Right atrium auricular region (tissue), 2 donors: ENCODE results near the gene OR1N2. TPM values are rescaled to one million over a fixed set of nuclear protein-coding genes. Genes with fewer than 3 reads are reported as not detected.

Source experiments
- DNase-seq: peaks from one replicate; pipeline ENCODE4 v3.0.0-alpha.2; 2019; ENCODE audit warnings: low spot score
- H3K27ac ChIP-seq, 2 donors: fragments of 200-600 bp; sonication (generic); 1 replicate in 1 of 2; 2 replicates in 1 of 2; pipeline ENCODE4 v1.5.1; 2016 to 2019
- H3K27me3 ChIP-seq, 2 donors: fragments of 200-600 bp; sonication (generic); one replicate each; pipeline versions ENCODE4 v1.5.1 to v1.6.0; 2017 to 2019
- H3K36me3 ChIP-seq: fragments of 200-600 bp; sonication (generic); one replicate; pipeline ENCODE4 v1.5.1; 2016
- H3K4me1 ChIP-seq, 2 donors: fragments of 200-600 bp; sonication (generic); one replicate each; pipeline versions ENCODE4 v1.5.1 to v1.6.0; 2017 to 2019
- H3K4me3 ChIP-seq, 2 donors: fragments of 200-600 bp; sonication (generic); 1 replicate in 1 of 2; 2 replicates in 1 of 2; pipeline ENCODE4 v1.5.1; 2017 to 2019; ENCODE audit warnings: mild to moderate bottlenecking in 1 of 2, moderate library complexity in 1 of 2
- H3K9me3 ChIP-seq, 2 donors: fragments of 200-600 bp; sonication (generic); one replicate each; pipeline ENCODE4 v1.5.1; 2019
- total RNA-seq, 2 donors: library from RNA; depleted of rRNA; stranded (reverse); fragments of >200 nt; gene quantifications; one replicate each; pipeline ENCODE4 v1.1.0, GENCODE V29; 2016
- TF ChIP-seq, protein P1 (sequence below), 2 donors: fragments of 200-600 bp; sonication (generic); IDR thresholded peaks; one replicate each; pipeline ENCODE4 v1.5.1; 2019; ENCODE audit warnings: antibody characterized with exemption in 2 of 2

The OR1N2 gene, protein sequence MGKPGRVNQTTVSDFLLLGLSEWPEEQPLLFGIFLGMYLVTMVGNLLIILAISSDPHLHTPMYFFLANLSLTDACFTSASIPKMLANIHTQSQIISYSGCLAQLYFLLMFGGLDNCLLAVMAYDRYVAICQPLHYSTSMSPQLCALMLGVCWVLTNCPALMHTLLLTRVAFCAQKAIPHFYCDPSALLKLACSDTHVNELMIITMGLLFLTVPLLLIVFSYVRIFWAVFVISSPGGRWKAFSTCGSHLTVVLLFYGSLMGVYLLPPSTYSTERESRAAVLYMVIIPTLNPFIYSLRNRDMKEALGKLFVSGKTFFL
- not detected for total RNA-seq

DNA sequence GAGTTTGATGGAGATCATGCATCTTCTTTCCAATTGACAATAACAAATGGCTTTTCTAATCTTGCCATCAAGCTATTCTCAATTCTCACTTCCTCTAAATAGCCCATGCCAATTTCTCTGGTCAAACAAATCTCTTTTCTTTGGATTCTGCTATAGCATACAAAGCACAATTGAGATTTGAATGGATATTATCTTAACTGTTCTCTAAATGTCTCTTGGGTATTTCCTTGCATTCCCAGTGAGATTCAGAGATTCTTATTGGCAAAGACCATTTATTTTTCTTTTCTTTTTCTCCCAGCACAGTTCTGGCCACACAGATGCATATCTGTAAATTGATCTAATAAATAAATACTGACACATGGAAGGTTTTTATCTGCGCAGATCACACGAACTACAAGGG lies at the start of gene OR1N2:
OR1N2 (plus strand) TSS at position 301 of the 400 bp plus-strand sequence. CDS start 100 bp downstream, outside the sequence.
- Histone ChIP-seq H3K27me3 (no peaks in the 10 kb centered on the region), H3K27ac (no peak within 1 kb of the TSS)

DNA sequence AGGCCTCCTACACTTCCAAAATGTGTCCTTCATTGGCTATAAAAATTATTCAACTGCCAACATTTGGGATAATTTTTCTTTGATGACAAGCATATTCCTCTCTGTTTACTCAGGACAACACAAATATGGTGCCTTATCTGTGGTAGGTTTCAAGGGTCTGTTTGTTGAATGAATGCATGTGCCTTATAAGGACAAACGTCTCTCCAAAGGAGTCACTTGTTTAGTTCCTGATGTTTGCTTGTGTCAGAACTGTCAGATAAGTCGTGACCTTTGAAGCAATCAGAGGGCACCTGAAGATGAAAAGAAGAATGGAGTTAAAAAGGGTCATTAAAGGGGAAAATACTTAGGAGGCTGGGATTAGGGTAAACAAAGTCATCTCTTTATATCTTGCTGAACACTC lies 45.9 kb upstream of the OR1N2 start:
- H3K27me3 ChIP-seq: no peaks in the 10 kb centered on the region
- TF ChIP-seq, protein P1, sequence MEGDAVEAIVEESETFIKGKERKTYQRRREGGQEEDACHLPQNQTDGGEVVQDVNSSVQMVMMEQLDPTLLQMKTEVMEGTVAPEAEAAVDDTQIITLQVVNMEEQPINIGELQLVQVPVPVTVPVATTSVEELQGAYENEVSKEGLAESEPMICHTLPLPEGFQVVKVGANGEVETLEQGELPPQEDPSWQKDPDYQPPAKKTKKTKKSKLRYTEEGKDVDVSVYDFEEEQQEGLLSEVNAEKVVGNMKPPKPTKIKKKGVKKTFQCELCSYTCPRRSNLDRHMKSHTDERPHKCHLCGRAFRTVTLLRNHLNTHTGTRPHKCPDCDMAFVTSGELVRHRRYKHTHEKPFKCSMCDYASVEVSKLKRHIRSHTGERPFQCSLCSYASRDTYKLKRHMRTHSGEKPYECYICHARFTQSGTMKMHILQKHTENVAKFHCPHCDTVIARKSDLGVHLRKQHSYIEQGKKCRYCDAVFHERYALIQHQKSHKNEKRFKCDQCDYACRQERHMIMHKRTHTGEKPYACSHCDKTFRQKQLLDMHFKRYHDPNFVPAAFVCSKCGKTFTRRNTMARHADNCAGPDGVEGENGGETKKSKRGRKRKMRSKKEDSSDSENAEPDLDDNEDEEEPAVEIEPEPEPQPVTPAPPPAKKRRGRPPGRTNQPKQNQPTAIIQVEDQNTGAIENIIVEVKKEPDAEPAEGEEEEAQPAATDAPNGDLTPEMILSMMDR (IDR thresholded peaks at IDR 0.05): no peak
- no peaks in the 10 kb centered on the region for H3K4me1 ChIP-seq
- H3K36me3 ChIP-seq: no peaks in the 10 kb centered on the region
- no peak overlapping the region for H3K4me3 ChIP-seq
- H3K9me3 ChIP-seq: no peaks in the 10 kb centered on the region
- DNase-seq: no peak
- H3K27ac ChIP-seq: no peak overlapping the region

More for the DNA sequence above, at the start of gene OR1N2:
- H3K4me3 ChIP-seq: no peak within 1 kb of the TSS
- no peak for DNase-seq
- TF ChIP-seq, protein P1 (IDR thresholded peaks at IDR 0.05): no peak
- peaks cover 0 to 5% of the 10 kb centered on the region in 2 donors for H3K9me3 ChIP-seq
- H3K36me3 ChIP-seq: no peaks in the 10 kb centered on the region
- no peaks in the 10 kb centered on the region for H3K4me1 ChIP-seq

DNA sequence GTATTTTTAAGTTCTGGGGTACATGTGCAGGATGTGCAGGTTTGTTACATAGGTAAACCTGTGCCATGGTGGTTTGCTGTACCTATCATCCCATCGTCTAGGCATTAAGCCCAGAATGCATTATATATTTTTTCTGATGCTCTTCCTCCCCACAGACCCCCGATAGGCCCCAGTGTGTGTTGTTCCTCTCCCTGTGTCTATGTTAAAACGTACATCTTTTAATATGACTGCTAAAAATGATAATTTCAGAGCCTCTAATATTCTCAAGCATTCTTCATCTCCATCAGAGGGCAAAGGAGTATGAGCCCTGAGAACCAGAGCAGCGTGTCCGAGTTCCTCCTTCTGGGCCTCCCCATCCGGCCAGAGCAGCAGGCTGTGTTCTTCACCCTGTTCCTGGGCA lies 42.4 kb upstream of the OR1N2 start, which contains the start of gene OR1J2:
OR1J2 (plus strand) TSS at position 301 of the 400 bp plus-strand sequence; CDS start at position 301, 0 bp downstream.
- TF ChIP-seq, protein P1 (IDR thresholded peaks at IDR 0.05): no peak
- no peaks in the 10 kb centered on the region for H3K9me3 ChIP-seq
- no peak for DNase-seq
- H3K4me3 ChIP-seq: no peak within 1 kb of the TSS
- H3K27ac ChIP-seq: no peak within 1 kb of the TSS
- no peaks in the 10 kb centered on the region for H3K4me1 ChIP-seq
- H3K27me3 ChIP-seq: no peaks in the 10 kb centered on the region
- H3K36me3 ChIP-seq: no peaks in the 10 kb centered on the region

DNA sequence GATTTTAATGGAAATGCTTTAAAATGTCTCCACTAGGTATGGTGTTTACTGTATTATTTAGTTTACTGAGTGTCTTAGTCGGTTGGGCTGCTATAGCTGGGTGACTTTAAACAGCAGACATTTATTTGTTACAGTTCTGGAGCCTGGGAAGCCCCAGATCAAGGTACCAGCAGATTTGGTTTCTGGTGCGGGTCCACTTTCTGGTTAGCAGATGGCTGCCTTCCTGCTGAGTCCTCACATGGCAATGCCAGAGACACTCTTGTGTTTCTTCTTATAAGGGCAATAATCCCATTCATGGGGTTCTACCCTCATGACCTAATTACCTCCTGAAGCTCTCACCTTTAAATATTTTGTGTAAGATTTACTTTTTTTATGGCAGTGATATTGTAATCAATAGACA lies 34.7 kb upstream of the OR1N2 start:
- TF ChIP-seq, protein P1 (IDR thresholded peaks at IDR 0.05): no peak
- no peaks in the 10 kb centered on the region for H3K4me1 ChIP-seq
- no peaks in the 10 kb centered on the region for H3K27me3 ChIP-seq
- H3K27ac ChIP-seq: no peak overlapping the region
- no peaks in the 10 kb centered on the region for H3K9me3 ChIP-seq
- no peaks in the 10 kb centered on the region for H3K36me3 ChIP-seq
- no peak overlapping the region for H3K4me3 ChIP-seq
- DNase-seq: no peak

DNA sequence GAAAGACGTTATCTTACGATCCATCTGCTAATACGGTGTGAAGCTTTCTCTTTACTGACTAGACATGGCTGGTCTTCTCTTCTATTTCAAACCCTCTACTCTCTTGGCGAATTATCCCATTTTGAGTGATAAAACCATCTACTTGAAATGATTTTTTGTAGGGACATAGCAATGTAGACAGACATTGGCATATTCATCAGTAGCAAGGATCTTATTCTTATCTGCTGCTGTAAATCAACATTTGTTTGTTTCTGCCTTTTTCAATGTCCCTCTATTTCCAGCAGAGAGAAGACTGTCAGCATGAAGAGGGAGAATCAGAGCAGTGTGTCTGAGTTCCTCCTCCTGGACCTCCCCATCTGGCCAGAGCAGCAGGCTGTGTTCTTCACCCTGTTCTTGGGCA lies 34.1 kb upstream of the OR1N2 start, which contains the start of gene OR1J4:
OR1J4 (plus strand) TSS at position 301 of the 400 bp plus-strand sequence; CDS start at position 301, 0 bp downstream.
- H3K27ac ChIP-seq: no peak within 1 kb of the TSS
- TF ChIP-seq, protein P1 (IDR thresholded peaks at IDR 0.05): no peak
- no peaks in the 10 kb centered on the region for H3K9me3 ChIP-seq
- H3K4me1 ChIP-seq: no peaks in the 10 kb centered on the region
- no peak for DNase-seq
- H3K27me3 ChIP-seq: no peaks in the 10 kb centered on the region
- no peaks in the 10 kb centered on the region for H3K36me3 ChIP-seq
- H3K4me3 ChIP-seq: no peak within 1 kb of the TSS
